Bronchial epithelial cell (primary cell): Measurements from ENCODE around the gene GALNT8. TPM values are rescaled to one million over a fixed set of nuclear protein-coding genes. Genes with fewer than 3 reads are reported as not detected.

ENCODE experiments used
- DNase-seq: peaks from one replicate; pipeline ENCODE4 v3.0.0-alpha.2; 2010; ENCODE audit warnings: low read depth
- FAIRE-seq: peaks from 2 replicates; lab custom pipeline; 2011; peaks lifted over from hg19 to GRCh38; lab: Jason Lieb, UNC
- H3K27me3 ChIP-seq: 2 replicates; pipeline ENCODE4 v1.5.1; 2011; ENCODE audit warnings: low read length; ENCODE audit not compliant: control insufficient read depth, insufficient read depth
- H3K36me3 ChIP-seq: 2 replicates; pipeline ENCODE4 v1.5.1; 2011; ENCODE audit warnings: low read length; ENCODE audit not compliant: control insufficient read depth, insufficient read depth
- H3K4me3 ChIP-seq: 2 replicates; pipeline ENCODE4 v1.5.1; 2011; ENCODE audit warnings: mild to moderate bottlenecking, low read depth, low read length, control low read depth
- total RNA-seq: library from RNA; depleted of rRNA; stranded (reverse); fragments of >200 nt; gene quantifications from 2 replicates; pipeline ENCODE4 v1.2.1, GENCODE V29; 2014
- TF ChIP-seq, protein P1 (sequence below): IDR thresholded peaks from 2 replicates; pipeline ENCODE4 v1.5.1; 2011; ENCODE audit warnings: mild to moderate bottlenecking, moderate library complexity, low read length, control low read depth, inconsistent platforms; ENCODE audit not compliant: insufficient read depth, severe bottlenecking

The GALNT8 gene
- total RNA-seq, 1 donor from 2014 or later, result not detected

DNA sequence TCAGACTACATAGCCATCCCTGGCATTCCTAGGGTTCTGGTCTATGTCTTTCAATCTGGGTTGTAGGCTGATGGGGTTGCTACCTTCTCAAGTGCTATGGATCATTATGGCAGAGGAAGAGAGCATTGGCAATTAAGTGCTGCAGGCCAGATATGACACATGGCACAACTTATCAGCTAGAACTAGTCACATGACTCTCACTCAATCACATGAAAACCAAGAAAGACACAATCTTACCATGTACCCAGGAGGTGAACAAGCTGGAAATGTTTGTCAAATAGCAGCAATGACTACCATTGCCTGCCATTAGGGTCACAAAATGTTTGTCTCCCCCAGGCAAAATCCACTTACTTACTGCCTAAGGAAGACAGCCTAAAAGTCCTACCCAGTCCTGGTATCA is 80.4 kb downstream of the GALNT8 start:
- Histone ChIP-seq H3K36me3 (no peaks in the 10 kb centered on the region), H3K4me3 (no peak overlapping the region), H3K27me3 (no peaks in the 10 kb centered on the region)
- TF ChIP-seq, protein P1, sequence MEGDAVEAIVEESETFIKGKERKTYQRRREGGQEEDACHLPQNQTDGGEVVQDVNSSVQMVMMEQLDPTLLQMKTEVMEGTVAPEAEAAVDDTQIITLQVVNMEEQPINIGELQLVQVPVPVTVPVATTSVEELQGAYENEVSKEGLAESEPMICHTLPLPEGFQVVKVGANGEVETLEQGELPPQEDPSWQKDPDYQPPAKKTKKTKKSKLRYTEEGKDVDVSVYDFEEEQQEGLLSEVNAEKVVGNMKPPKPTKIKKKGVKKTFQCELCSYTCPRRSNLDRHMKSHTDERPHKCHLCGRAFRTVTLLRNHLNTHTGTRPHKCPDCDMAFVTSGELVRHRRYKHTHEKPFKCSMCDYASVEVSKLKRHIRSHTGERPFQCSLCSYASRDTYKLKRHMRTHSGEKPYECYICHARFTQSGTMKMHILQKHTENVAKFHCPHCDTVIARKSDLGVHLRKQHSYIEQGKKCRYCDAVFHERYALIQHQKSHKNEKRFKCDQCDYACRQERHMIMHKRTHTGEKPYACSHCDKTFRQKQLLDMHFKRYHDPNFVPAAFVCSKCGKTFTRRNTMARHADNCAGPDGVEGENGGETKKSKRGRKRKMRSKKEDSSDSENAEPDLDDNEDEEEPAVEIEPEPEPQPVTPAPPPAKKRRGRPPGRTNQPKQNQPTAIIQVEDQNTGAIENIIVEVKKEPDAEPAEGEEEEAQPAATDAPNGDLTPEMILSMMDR, result no peak
- FAIRE-seq (no peak), DNase-seq (no peak)

DNA sequence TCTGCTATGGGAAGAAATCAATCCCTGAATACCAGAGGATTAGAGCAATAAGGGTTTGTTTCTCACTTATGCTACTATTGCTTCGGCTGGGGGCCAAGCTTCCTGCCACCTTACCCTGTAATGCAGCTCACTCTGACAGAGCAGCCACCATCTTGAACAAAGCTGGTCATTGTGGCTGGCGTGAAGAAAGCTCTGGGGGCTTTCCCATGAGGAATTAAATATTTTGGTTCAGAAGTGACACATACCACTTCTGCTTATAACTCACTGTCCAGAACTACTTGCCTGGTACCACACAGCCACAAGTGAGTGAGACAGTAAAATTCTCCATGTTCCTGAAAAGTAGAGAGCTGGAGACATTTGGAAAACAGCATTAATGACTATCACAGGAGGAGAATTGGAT is 82.6 kb downstream of the GALNT8 start:
- FAIRE-seq (no peak), DNase-seq (no peak)
- TF ChIP-seq, protein P1, result no peak
- H3K4me3 ChIP-seq, result no peak overlapping the region
- no peaks in the 10 kb centered on the region for H3K36me3 ChIP-seq
- no peaks in the 10 kb centered on the region for H3K27me3 ChIP-seq

DNA sequence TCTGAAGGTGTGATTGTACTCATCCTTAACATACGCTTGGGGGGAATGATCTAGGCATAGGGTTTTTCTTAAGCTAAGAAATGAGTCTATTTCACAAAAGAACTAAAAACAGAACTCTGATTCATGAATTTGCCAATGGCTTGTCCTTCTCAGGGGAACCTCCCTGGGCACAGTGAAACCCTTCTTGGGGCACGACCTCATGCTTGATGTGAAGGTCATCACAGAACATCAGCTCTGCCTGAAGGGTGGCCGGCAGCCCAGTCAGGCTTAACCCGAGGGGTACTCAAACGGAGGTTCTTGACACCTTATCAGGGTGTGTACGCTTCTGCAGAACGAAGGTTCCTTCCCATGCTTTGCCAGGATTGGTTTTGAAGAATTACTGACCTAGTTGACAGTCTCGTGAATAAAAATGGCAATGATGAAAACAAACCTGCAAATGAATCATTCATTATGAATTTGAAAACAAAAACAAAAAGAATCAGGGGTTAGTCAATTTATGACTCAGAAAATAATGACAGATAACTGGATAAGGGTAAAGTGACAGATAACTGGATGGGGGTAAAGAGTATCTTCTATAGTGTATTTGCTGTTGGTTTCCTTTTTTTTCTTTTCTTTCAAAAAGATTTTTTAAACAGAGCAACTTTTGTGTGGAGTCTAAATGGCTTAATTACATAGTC is 86.4 kb downstream of the GALNT8 start:
- Histone ChIP-seq H3K27me3 (peaks cover 10% of the 10 kb centered on the region), H3K4me3 (no peak overlapping the region), H3K36me3 (no peaks in the 10 kb centered on the region)
- FAIRE-seq (no peak), DNase-seq (peak; percentile 12)
- TF ChIP-seq, protein P1, result no peak

DNA sequence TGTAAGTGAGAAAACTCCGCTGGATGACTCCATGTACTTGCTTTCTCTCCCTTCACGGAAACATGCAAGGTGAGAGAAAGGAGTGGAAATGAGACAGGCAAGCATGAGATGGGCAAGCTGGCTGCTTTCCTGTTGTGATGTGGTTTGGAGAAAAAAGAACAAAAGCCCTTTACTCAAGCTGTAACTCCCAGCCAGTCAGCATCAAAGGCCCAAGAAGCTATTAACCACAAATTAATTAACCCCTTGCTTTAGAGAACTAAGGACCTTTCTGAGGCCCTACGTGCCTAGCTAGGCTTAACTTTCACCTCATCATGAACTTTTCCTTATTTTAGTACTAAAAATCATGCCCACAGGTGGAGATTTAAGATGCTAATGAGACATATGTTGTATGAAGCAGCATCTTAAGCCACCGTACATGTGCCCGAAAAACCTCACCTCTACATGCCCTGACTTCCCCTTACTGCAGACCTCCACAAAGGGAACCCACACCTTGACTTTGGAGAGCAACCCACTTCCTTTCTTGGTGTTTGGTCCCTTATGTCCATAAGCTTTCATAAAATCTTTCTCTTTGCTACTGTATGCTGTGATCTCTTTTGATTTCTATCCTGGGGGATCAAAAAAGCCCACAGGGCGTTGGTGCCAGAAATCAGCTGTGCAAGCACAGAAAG is 87.0 kb downstream of the GALNT8 start:
- no peak for DNase-seq
- TF ChIP-seq, protein P1, result no peak
- H3K27me3 ChIP-seq, result peaks cover 10% of the 10 kb centered on the region
- FAIRE-seq, result no peak
- H3K36me3 ChIP-seq, result no peaks in the 10 kb centered on the region
- no peak overlapping the region for H3K4me3 ChIP-seq

DNA sequence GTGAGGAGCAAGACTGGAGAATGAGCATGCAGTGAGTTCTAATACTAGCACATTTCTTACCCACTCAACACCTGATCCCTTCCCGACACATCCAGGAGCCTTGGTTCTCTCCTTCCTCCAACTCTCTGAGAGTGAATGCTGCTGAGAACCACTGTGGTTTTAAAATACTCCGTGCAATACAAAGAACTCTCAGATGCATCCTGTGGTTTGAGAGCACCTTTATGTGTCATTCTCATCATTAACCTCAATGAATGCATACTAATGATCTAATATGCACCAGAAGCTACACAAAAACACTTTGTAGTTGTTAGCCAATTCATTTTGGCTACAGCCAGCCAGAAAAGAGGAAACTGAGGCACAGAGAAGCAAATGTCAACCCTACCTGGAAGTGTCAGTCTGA is 87.6 kb downstream of the GALNT8 start:
- DNase-seq, result no peak
- H3K27me3 ChIP-seq, result peaks cover 10% of the 10 kb centered on the region

More for the DNA sequence above, 87.6 kb downstream of the GALNT8 start:
- no peaks in the 10 kb centered on the region for H3K36me3 ChIP-seq
- FAIRE-seq, result no peak
- TF ChIP-seq, protein P1, result no peak
- no peak overlapping the region for H3K4me3 ChIP-seq
